NCI-H1930 (cell line): ENCODE results near the gene PUM1.
"Not testable (repeated sequence)": the region's sequence is repeated elsewhere in the genome, so short reads cannot be mapped to it uniquely, and the experiment has no call there.

ENCODE experiments used
- DNase-seq, 2 experiments: peaks; one replicate each; lab custom pipeline; 2025; lab: John Stamatoyannopoulos, UW

PUM1 gene

DNA sequence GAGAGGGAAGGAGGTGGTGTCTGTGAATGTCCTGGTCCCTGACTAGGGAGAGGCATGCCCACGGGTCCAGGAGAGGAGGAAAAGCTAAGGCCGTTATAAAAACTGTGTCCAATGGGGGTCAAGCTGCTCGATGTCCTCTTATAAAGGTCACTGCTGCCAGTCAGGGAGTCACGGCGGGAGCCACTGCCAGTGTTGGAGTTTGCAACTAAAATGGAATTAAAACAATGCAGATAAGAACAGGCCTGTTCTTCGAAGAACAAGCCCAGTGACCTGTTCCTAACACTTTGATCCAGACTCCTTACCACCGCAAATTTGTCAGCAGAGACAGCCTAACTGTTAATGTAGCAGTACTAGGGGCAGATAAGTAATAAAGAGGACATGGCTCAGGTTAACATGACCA is 100.8 kb downstream of the PUM1 start:
- DNase-seq: no peak

DNA sequence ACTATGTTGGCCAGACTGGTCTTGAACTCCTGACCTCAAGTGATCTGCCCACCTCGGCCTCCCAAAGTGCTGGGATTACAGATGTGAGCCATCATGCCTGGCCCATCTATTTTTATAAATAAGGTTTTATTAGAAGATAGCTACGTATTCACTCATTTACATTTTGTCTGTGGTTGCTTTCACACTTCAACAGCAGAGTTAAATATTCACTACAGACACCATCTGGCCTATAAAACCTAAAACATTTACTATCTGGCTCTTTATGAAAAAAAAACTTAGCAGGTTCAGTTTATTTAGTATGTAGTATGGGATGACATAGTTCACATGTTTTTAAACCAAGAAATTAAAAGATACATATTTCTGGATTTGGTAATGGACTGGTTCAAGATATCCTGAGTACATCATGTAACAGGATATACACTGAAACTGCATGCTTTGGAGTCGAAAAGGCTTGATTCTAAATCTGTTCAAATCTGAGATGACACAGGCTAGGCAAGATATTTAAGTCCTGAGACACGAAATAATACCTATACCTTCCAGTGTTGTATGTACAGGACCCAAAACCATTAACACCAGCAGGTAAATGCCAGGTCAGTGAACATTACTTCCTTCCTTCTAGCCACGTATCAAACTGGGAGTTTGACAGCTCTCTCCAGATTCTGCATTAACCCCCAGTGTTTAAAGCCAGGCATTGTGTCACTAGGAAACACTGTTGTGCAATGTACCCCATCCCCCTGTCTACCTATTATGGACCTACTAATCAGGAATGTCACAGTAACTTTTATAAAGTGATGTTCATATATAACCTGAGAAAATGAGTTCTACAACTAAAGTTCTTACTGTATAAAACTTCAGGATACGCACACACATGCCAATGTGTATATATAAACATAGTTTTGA is 102.7 kb downstream of the PUM1 start:
- no peak for DNase-seq

DNA sequence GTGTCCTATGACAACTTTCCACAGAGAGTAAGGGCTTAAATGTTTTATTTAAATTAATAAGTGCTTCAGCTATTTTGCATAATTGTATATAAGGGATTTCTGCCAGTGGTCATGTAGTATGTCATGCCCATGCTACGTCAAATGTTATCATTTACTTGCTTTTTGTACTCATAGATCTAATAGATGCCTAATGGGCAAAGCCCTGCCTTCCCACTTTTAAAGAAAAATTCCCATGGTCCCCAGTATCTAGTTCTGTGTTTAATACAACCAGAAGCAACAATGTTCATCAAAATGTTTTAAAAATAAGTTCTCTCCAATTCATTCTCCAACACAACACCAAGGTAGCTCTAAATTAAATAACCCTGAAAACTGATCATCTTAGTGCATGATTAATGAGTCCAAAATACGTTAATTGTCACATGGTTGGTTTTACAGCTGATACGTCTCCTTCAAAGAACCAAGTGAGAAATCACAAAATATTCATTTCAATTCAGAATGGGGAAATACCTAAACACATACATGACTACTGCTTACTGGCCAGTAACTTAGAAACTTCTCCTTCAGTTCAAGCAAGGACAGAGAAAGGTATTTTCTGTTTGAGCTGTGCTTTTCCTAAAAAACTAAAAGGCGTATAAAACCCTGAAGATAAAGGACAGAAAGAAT is 107.8 kb downstream of the PUM1 start:
- no peak for DNase-seq

- no peak for DNase-seq
Measured at GRCh38 chr1:30955448-30956015, 110.0 kb downstream of the PUM1 start.

DNA sequence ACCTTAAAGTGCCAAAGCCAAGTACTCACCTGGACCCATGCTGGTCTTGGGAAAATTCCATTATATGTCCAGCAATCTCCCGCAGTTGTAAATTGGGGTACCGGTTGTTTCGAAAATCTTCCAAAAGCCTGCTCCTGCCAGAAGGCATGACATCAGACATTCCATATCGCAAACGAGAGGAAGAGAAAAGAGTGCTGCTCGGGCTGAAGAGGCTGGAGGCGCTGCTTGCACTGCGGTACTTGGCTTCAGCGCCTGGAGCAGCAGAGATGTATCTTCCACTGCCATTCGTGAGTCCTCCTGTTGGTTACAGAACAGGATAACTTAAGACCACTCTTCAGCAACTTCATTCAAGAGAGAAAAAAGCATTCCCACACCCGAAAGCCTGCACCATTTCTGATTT is 111.8 kb downstream of the PUM1 start:
- DNase-seq: no peak

GRCh38 chr1:30952098-30952497 is 113.4 kb downstream of the PUM1 start:
- DNase-seq: no peak

DNA sequence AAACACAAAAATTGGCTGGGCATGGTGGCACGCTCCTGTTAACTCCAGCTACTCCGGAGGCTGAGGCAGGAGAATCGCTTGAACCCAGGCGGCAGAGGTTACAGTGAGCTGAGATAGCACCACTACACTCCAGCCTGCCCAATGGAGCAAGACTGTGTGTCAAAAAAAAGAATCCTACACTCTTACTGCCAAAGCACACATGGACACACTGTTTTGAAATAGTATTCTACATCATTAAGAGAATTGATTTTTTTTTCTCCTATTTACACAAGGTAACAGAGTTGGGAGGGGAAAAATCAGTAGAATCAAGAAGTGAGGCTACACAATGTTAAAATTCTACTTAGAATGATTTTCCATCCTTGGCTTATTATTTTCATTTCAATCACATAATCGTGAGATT is 114.8 kb downstream of the PUM1 start:
- DNase-seq: no peak

GRCh38 chr1:30950053-30950452 is 115.5 kb downstream of the PUM1 start:
- no peak for DNase-seq

- DNase-seq: not testable (repeated sequence)
Measured at GRCh38 chr1:30949487-30949838, 116.1 kb downstream of the PUM1 start.

GRCh38 chr1:30948813-30949486 is 116.6 kb downstream of the PUM1 start:
- DNase-seq: not testable (repeated sequence)

- DNase-seq: no peak
Measured at GRCh38 chr1:30948278-30948677, 117.2 kb downstream of the PUM1 start.

DNA sequence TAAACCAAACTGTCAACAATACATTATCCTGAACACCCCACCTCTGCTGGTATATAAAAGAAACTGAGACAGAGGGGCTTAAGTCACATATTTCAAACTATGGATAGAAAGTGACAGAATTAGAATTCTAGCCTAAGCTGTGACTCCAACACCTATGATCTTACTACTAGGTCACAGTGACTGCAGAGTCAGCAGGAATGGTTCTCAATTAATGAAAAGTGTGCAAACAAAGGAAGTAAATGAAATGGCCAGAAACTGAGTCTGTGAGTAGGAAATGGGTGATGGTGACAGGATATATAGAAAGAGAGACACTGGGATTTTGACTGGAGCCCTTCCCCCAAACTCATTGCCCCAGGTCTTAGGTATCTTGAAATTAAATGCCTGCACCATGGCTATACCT is 118.3 kb downstream of the PUM1 start:
- no peak for DNase-seq

DNA sequence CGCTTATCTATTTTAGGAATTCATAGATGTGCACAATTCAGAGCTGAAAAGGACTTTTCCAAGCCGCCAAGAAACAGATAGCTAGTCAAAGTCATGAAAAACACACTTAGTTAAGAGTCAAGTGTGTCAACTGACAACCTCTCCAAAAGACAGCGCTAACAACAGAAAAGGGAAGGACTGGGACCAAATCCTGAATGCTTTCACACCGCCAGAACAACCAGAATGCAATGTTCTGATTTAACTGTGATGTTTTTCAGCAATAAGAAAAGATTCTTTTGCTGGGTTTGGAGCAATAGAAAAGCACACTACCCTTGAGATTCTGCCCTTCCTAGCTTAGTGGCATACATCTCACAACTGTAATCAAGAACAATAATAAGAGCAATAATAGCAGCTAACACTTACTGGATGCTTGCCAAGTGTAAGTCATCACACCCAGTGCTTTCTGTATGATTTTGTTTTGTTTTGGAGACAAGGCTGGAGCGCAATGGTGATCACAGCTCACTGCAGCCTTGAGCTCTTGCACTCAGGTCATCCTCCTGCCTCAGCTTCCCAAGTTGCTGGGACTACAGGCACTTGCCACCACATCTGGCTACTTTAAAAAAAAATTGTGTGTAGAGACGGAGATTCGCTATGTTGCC is 123.1 kb downstream of the PUM1 start:
- DNase-seq: no peak

DNA sequence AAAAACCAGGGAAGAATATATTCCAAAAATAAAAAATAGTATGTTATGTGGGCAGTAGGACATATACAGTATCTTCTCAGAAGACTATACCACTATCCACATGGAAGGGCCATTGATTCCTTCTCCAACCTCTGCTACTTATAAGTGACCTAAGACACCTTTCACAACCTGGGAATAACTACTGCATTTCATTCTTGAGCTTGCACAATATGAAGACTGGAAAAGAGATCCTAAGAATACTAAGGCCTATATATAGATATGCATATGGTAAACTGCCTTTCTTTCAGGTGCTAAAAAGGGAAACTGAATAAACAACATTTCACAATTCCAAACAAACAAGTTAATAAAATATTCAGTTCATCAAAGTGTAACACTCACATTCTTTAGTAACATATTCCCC is 125.0 kb downstream of the PUM1 start:
- DNase-seq: no peak

DNA sequence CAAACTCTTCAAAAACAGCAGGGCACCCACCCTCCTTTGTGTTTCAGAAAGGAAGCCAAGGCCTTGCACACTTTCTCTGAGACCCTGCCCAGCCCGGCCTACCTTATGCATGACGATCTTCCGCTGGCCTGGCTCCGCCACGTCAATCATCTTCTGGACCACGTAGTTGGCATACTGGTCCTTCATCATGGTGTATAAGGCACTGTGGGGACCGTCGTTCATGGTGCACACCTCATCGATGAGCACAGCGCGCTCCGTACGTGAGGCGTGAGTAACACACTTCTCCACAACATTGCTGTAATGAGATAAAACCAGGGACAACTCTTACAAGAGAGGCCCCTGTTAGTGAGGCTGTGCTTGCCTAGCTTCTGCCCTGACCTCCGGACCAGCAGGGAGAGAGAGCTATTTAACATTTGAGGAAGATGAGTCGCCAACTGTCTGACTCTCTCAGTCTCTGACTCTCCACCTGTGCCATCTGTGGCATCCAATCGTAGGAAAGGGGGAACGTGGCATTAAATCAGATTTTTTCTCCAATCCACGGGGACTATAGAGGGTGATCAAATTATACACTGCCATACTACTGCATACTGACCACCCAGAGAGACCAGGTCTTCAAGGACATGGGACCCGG is 128.9 kb downstream of the PUM1 start:
- DNase-seq: no peak

DNA sequence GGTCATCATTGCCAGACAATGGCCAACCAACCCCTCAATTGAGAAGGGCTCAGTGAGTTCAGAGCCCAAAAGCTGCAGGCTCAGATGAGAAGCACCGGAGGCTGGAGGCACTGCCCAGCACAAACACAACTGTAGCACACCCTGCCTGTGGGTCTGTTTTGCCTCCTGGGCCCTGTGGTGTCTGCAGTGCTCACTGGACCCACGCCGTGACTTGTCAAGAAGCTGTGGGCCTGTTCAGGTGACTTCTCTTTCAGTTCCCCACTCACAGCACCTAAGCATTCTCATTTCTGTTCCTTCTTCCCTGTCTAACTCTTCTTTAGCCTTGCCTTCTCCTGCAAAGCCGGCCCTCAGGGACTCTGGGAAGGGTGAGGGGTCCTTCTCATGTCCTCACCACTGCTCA is 129.8 kb downstream of the PUM1 start:
- not testable (repeated sequence) for DNase-seq

DNA sequence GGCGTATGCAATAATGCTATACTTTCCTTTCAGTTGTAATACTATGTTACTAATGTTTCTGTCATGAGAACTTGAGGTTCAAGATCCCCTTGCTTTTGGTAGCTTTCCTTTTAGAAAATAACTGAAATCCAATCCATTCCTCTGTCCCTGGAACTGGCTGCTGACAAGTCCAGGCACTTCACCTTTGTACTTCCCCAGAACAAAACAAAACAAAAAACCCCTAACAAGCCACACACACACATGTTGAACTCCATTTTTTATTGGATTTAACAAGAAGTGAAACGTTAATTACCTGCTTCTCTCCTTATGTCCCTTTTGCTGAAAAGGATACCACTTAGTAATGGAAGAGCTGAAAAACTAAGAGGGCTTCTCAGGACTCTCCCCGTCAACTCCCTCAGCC is 130.9 kb downstream of the PUM1 start:
- no peak for DNase-seq

DNA sequence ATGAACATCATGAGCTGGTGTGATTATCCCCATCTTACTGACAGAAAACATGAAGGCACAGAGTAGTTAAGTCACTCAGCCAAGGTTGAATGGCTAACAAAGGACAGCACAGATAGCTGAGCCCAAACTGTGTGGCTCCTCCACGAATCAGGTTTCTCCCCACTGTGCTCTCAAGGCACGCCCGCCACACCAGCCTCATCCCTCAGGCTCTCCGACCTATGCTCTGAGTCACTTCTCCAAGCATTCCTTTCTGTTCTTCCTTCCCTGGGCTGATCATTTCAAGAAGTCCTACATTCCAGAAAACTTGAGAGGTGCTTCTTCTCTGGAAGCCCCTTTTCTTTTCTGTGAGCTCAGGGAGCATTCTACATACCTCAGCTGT is 131.7 kb downstream of the PUM1 start:
- no peak for DNase-seq

GRCh38 chr1:30930631-30931173 is 134.8 kb downstream of the PUM1 start:
- DNase-seq: no peak

- DNase-seq: no peak
Measured at GRCh38 chr1:30929944-30930525, 135.5 kb downstream of the PUM1 start.
